ENCODE data around the gene CABP4.
"Not testable (repeated sequence)": the region's sequence is repeated elsewhere in the genome, so short reads cannot be mapped to it uniquely, and the experiment has no call there.

The CABP4 gene

GRCh38 chr11:67415501-67416304, 39.5 kb upstream of the CABP4 start, which contains the start of gene CARNS1:
Gene CARNS1 (plus strand): TSS chr11:67415678. CDS start chr11:67416200, 522 bp downstream.
- H3K27ac Mint-ChIP-seq: peak within 1 kb of the TSS; percentile 87 to 88
- no peak for ATAC-seq
- no peaks in the 10 kb centered on the region for H3K27me3 Mint-ChIP-seq
- peaks cover 81% of the 10 kb centered on the region for H3K4me1 Mint-ChIP-seq
- H3K4me3 Mint-ChIP-seq: peak within 1 kb of the TSS; percentile 84 to 87
- peak in 1 of 2 donors; percentile 29 for DNase-seq
- no peaks in the 10 kb centered on the region for H3K9me3 Mint-ChIP-seq

GRCh38 chr11:67416416-67417335, 38.5 kb upstream of the CABP4 start:
- Mint-ChIP-seq H3K4me1 (peaks cover 79% of the 10 kb centered on the region), H3K4me3 (peak overlapping the region; percentile 80 to 87), H3K9me3 (no peaks in the 10 kb centered on the region), H3K27ac (peak overlapping the region; percentile 87 to 88), H3K27me3 (no peaks in the 10 kb centered on the region)
- ATAC-seq: no peak
- DNase-seq: peak; percentile 45 to 58

GRCh38 chr11:67417425-67417824, 37.7 kb upstream of the CABP4 start:
- H3K9me3 Mint-ChIP-seq: no peaks in the 10 kb centered on the region
- no peaks in the 10 kb centered on the region for H3K27me3 Mint-ChIP-seq
- ATAC-seq: no peak
- peaks cover 72% of the 10 kb centered on the region for H3K4me1 Mint-ChIP-seq
- peak overlapping the region in 1 of 2 donors; percentile 42 for H3K27ac Mint-ChIP-seq
- DNase-seq: no peak
- peak overlapping the region; percentile 87 to 88 for H3K4me3 Mint-ChIP-seq

GRCh38 chr11:67418476-67419281, 36.5 kb upstream of the CABP4 start:
- ATAC-seq (peak; percentile 15), DNase-seq (peak in 1 of 2 donors; percentile 59)
- peak overlapping the region; percentile 67 to 97 for H3K27ac Mint-ChIP-seq
- H3K4me1 Mint-ChIP-seq: peaks cover 70% of the 10 kb centered on the region
- H3K4me3 Mint-ChIP-seq: peak overlapping the region; percentile 87 to 88
- H3K9me3 Mint-ChIP-seq: no peaks in the 10 kb centered on the region
- no peaks in the 10 kb centered on the region for H3K27me3 Mint-ChIP-seq

GRCh38 chr11:67419325-67420049, 35.7 kb upstream of the CABP4 start:
- DNase-seq (peak in 1 of 2 donors; percentile 20), ATAC-seq (no peak)
- Mint-ChIP-seq H3K27me3 (no peaks in the 10 kb centered on the region), H3K9me3 (no peaks in the 10 kb centered on the region), H3K4me3 (peak overlapping the region; percentile 87 to 88), H3K27ac (peak overlapping the region in 1 of 2 donors; percentile 97), H3K4me1 (peaks cover 73% of the 10 kb centered on the region)

GRCh38 chr11:67420147-67420645, 35.0 kb upstream of the CABP4 start:
- no peak for ATAC-seq
- Mint-ChIP-seq H3K4me1 (peaks cover 73% of the 10 kb centered on the region), H3K4me3 (peak overlapping the region; percentile 87 to 88), H3K27me3 (no peaks in the 10 kb centered on the region), H3K27ac (peak overlapping the region; percentile 74 to 86), H3K9me3 (no peaks in the 10 kb centered on the region)
- DNase-seq: peak in 1 of 2 donors; percentile 19

- H3K27ac Mint-ChIP-seq: peak overlapping the region in 1 of 2 donors; percentile 74
- DNase-seq (peak; percentile 97 to 99), ATAC-seq (peak; percentile 85)
- H3K4me3 Mint-ChIP-seq: peak overlapping the region; percentile 87 to 88
- H3K9me3 Mint-ChIP-seq: no peaks in the 10 kb centered on the region
- no peaks in the 10 kb centered on the region for H3K27me3 Mint-ChIP-seq
- peaks cover 79% of the 10 kb centered on the region for H3K4me1 Mint-ChIP-seq
Observed at GRCh38 chr11:67420646-67421429, 34.3 kb upstream of the CABP4 start.

GRCh38 chr11:67421430-67422031, 33.6 kb upstream of the CABP4 start:
- ATAC-seq (no peak), DNase-seq (no peak)
- no peaks in the 10 kb centered on the region for H3K9me3 Mint-ChIP-seq
- peaks cover 79% of the 10 kb centered on the region for H3K4me1 Mint-ChIP-seq
- H3K27me3 Mint-ChIP-seq: no peaks in the 10 kb centered on the region
- peak overlapping the region; percentile 75 to 88 for H3K4me3 Mint-ChIP-seq
- H3K27ac Mint-ChIP-seq: no peak overlapping the region

GRCh38 chr11:67422891-67423290, 32.3 kb upstream of the CABP4 start:
- peak overlapping the region in 1 of 2 donors; percentile 43 for H3K27ac Mint-ChIP-seq
- peaks cover 75% of the 10 kb centered on the region for H3K4me1 Mint-ChIP-seq
- DNase-seq (no peak), ATAC-seq (no peak)
- H3K9me3 Mint-ChIP-seq: no peaks in the 10 kb centered on the region
- H3K27me3 Mint-ChIP-seq: no peaks in the 10 kb centered on the region
- no peak overlapping the region for H3K4me3 Mint-ChIP-seq

GRCh38 chr11:67423466-67423865, 31.7 kb upstream of the CABP4 start:
- ATAC-seq (no peak), DNase-seq (no peak)
- peaks cover 71% of the 10 kb centered on the region for H3K4me1 Mint-ChIP-seq
- H3K27me3 Mint-ChIP-seq: no peaks in the 10 kb centered on the region
- H3K4me3 Mint-ChIP-seq: no peak overlapping the region
- no peaks in the 10 kb centered on the region for H3K9me3 Mint-ChIP-seq
- no peak overlapping the region for H3K27ac Mint-ChIP-seq

GRCh38 chr11:67423891-67424613, 31.1 kb upstream of the CABP4 start:
- Mint-ChIP-seq H3K27ac (no peak overlapping the region), H3K27me3 (no peaks in the 10 kb centered on the region), H3K4me1 (peaks cover 67% of the 10 kb centered on the region), H3K9me3 (no peaks in the 10 kb centered on the region), H3K4me3 (no peak overlapping the region)
- ATAC-seq: no peak
- DNase-seq: no peak

GRCh38 chr11:67427364-67427859, 27.7 kb upstream of the CABP4 start:
- H3K27me3 Mint-ChIP-seq, ATAC-seq: not testable (repeated sequence)
- peaks cover 77% of the 10 kb centered on the region for H3K4me1 Mint-ChIP-seq

More at GRCh38 chr11:67427364-67427859, 27.7 kb upstream of the CABP4 start:
- not testable (repeated sequence) for H3K9me3 Mint-ChIP-seq
- peak in 1 of 2 donors; percentile 27 for DNase-seq
- H3K27ac Mint-ChIP-seq: peak overlapping the region; percentile 96 to 97
- peak overlapping the region; percentile 89 to 95 for H3K4me3 Mint-ChIP-seq
